Measurements from ENCODE around the gene INS.

INS gene

DNA sequence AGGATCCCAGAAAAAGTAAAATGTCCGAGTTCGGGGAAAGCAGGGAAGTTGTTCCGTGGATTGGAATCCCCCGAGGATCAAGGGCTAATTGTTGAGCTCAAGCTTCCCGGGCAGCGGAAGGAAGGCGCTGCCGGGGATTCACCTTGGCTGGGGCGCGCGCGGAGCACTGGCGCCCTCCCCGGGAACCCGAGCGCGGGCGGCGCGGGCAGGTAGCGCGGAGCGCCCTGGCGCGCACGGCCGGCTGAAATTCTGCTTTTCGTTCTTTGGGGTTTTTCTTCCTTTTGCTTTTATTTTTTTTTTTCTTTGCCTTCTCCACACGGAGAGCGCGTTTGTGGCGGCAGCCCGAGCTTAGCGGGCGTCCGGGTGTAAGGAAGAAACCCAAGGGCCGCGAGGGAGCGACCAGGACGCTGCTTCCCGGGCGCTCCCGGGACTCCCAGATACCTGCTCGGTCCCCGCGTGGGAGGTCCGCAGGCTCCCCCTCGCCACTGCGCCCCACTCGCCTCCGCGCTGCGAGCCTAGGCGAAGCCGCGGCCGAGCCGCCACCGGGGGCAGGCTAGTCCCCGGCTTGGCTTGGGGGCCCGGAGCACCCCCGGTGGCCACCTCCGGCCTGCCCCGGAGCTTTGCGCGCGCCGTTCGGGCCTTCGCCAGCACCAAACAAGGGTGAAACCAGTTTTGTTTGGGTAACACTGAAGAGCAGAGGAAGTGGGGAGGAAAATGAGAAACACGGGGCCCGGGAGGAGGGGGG lies 17.0 kb downstream of the INS start:
- peak; percentile 86 for DNase-seq

DNA sequence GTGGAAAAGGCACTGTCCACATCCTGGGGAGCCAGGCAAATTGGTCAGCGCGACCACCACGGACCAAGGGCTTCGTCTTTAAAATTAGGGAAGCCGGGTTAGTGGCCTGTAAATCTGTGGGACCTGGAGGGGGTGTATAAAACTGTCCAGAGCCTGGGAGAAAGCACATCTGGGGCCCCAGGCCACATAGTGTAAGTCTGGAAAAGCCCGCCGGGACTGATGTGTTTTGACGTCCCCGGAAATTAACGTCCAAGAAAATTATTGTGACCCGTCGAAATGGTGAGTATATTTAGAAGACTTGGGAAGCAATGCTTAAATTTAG lies 17.6 kb downstream of the INS start:
- DNase-seq: no peak

DNA sequence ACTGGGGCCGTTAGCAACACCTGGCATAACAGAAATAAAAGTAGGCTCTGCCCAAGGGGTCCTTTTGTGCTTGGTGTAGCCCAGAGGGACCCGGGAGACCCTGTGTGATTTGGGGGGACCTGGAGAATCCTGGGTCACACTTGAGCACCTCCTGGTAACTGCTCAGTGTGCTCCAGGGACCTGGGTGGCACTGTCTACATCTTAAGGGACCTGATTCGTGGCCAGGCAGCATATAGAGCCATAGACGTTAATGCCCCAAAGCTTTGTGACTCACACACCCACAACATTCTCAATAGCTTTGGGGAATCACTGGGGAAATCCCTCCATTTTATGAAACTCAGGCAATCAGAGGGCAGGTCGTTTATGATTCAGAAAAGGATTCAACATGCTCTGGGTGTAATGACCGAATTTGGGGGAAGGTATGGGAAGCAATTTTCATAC lies 18.2 kb downstream of the INS start:
- DNase-seq: no peak

DNA sequence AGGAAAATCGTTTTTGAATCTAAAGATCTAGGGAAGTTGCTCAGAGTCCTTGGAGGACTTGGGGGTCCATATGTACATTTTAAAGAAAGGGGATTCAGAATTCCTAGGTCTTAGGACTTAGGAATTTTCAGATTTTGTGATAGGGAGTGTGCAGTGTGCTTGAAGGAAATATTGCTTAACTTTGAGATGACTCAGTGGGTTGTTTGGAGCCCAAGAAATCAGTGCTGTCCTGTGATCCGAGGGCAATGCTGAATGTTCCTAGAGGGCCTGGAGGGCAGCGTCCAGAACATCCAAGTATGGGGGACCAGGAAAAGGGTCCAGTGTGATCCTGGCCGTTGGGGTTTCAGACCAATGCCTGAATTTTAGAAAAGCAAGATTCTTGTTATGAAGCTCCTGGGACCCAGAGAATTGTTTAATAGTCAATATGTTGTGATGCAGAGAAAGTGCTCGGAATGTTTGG lies 18.7 kb downstream of the INS start:
- no peak for DNase-seq

DNA sequence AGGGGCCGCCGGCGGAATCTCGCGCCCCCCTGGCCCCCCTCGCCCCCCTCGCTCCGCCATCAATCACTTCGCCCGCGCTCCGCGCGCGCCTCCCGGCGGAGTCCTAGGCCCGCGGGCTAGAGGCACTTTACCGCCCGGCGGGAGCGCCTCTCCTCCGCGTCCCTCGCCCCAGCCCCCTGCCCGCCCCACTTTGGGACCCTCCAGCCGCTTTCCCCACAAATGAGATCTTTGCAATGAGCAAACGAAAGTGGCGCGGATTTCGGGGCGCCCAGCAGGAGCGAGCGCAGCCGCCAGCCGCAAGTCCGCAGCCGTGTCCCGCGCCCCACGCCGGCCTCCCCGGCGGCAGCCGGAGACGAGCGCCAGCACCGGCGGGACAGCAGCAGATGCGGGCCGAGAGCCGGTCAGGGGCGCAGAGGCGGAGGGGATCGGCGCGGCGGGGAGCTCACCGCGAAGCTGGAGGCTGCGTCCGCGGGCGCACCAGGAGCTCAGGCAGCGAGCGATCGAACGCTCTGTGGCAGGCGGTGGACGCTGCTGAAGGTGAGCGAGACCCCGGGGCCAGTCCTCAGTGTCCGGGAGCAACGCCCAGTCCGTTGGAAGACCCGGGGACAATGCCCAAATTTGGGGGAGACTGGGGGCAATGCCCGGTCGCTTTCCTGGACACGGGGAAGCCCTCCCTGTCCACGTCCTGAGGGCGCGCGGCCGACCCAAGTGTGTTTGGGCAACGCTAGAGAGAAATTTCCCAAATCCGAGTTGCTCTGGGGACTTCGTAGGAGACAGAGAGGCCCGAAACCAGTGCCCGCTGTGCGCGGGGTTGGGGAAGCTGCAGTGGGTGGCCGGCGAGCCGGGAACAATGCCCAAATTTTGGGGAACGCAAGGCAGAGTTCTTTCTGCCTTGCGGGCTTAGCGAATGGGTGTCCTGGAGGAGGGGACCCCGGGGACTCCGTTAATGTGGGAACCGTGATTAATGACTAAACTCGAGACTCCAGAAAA lies 20.3 kb downstream of the INS start:
- DNase-seq: peak; percentile 84

DNA sequence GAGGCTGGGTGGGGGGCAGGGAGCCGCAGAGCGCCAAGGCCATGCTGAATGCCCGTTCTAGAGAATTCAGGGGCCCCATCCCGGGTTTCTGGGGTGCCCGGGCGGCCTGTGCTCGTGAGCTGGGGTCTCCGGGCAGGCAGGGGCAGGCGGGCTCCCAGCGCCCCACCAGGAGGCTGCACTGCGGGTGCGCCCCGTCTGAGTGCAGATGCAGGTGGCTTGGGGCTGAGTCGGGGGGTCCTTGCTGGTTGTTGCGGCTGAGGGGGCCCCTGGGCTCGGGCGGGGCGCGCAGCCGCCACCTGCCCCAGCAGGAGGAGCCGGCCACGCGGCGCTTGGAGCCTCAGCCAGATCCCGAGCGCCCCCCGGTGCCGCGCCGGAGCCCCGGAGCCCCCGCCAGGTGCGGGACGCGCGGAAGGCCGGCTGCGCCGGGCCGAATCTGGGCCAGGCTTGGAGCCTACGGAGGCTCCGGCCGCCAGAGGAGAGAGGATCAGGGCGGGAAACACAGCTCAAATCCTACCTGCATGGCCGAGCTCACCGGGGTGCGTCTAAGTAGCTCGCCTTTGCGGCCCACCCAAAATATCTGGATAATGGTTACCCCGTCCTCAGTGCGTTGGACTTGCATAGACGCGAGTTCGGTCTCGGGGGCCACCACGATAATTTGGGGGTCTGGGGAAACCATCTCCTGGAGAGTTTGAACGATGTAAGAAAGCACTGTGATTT lies 21.2 kb downstream of the INS start:
- DNase-seq: peak; percentile 81

DNA sequence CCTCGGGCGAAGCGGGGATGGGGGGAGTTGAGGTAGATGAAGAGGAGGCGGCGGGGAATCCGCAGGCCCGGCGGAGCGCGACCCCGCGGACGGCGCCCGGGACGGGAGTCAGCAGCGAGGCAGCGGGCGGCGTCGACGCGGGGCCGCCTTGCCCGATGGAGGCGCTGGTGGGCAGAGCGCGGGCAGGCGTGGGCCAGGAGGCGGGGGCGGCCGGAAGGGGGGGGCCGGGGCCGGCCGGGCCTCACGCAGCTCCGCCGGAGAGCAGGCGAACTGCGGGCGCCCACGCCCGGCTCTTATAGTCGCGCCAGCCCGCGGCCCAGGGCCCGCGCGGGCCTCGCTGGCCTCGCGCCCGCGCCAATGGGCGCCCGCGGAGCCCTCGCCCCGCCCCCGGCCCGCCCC lies 21.9 kb downstream of the INS start, which contains the start of gene IGF2:
Gene IGF2, minus strand, starts transcription at position 267 of the 399 bp plus-strand sequence. CDS start 3,866 bp downstream, outside the sequence.
- no peak for DNase-seq

DNA sequence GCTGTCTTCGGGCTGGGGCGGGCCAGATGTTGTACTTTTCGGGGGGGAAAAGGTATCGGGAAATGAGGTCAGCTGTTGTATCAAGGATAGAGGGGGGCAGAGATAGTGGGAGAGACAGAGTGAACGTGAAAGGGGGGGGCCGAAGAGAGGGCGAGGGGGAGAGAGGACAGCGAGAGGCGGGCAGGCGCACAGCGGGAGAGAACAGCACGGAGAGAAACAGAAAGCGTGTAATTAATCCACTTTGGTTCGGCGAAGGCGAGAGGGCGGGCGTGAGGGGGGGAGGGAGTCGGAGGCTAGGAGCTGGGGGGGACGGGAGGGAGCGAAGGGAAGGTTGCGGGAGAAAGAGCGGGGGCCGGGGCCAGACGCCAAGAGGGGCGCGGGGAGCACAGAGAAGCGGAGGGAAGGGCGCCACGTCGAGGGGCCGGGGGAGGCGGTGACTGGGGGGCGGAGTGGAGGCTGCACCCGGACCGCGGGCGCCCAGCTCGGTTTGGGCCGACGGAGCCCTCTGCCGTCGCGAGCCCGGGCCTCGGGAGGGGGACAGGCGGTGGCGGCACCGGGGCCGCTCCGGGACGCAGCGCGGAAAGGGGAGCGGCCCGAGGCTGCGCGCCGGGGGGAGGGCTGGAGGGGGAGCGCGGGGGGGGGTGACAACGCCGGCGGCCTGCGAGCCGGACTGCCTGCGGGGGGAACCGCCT lies 22.4 kb downstream of the INS start:
- DNase-seq: no peak

DNA sequence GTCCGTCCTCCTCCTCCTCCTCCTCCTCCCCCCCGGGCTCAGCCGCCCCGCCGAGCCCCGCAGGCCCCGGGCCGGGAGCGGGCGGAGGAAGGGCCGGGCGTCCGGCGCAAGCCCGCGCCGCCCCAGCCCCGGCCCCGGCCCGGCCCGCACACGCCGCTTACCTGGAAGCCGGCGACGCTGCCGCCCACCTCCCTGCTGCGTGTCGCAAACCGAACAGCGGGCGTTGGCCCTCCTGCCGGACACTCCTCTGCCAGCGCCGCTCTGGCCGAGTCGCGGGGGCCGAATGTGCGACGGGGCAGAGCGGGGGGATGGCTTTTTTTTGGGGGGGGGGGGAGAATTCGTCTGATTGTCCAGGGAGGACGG lies 23.0 kb downstream of the INS start:
- DNase-seq: no peak

DNA sequence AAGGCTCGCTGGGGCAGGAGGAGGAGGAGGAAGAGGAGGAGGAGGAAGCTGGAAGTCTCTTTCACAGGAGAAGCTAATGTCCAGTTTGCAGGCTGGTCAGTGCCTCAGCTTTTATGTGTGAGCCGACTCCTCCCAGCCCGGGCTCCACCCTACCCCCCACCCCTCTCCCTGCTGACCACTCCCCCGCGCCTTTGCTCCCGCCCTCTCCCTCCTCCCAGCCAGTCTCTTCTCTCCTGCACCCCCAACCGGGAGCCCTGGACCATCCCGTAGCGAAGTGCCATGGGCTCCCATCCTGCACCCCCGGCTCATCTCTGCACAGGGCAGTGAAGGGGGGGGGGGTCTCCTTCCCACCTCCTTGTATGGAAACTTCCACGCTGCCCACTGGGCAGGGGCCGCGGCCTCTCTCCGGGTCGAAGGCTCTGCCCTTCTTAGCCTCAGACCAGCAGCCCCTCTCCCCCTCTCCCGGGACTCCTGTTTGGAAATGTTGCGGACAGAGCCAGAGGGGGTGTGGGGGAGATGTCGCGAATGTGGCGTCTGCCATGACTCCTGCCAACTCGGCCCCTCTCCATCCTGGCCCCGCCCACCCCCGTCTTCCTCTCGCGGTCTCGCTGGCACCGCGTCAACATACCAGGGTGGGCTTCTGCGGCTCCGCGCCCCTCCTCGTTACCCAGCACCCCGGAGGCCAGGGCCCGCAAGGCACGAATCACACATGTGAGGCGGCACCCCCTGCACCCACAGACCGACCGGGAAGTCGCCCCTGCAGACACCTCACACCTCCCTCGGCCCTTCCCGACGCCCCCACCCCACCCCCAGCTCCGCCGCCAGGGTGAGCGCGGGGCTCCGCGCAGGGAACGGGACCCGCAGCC lies 23.6 kb downstream of the INS start:
- DNase-seq: peak; percentile 85

DNA sequence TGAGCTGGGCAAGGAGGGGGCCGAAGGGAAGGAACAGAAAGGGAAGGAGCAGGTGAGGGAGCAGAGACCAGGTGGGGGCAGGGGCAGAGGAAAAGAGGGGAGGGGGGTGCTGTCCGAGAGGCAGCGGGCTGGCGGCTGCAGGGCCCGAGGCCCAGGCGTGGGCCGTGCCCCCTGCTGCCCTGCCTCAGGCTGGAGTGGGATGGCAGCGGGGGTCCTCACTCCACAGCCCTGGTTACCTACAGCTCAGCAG lies 24.1 kb downstream of the INS start:
- no peak for DNase-seq

DNA sequence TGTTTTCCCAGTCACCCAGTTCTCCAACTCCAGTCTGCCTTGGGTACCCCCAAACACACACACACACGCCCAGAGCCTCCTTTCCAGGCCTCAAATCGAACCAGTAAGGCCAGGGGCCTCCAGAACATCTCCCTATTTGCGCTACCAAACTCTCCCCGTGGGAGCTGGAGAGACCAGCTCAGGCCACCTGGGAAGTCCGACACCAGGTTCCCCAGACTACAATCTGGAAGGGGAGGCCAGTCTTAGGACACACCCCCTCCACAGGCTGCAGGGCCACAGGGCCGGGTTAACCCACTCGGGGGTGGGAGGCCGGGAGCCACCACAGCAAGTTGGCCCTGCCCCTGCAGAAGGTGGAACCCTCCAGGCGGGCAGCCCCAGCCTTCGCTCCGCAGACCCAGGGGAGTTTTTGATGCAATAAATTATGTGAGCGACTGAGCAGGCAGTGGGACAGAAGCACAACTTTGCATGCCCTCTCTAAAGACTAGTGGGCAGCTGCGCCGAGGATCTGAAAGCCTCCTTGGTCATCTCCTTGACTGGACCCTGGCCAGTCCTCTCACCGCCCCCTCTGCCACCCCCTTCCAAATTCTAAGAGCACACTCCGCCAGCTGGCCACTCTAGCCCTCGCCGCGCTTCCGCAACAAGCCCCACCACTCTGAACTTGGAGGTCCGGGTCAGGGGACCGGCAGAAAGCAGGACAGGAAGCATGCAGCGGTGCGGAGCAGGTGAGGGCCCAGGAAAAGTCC lies 24.6 kb downstream of the INS start:
- peak; percentile 36 for DNase-seq

DNA sequence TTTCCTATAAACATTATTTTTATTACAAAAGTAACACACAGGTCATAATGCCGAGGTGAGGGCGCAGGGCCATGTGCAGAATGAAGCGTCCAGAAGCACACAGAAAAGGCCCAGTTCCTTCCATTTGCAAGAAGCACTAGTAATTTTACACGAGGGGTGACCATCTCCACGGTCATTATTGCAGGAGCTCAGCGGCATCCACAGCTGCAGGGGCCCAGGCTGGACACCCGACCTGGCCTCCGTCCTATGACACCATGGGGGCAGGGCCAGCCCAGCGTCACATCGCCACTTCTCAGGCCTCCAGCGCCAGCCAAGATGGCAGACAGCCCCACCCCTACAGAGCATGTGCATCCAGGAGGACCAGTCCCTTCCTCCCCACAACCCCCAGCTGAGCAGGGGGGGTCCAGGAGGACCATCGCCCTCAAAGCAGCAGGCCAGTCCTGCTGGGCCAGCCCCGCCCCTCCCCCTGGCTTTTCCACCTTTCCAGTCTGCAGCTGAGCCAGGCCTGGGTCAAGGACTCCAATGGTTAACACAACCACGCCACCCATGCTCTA lies 25.3 kb downstream of the INS start:
- DNase-seq: peak; percentile 38

DNA sequence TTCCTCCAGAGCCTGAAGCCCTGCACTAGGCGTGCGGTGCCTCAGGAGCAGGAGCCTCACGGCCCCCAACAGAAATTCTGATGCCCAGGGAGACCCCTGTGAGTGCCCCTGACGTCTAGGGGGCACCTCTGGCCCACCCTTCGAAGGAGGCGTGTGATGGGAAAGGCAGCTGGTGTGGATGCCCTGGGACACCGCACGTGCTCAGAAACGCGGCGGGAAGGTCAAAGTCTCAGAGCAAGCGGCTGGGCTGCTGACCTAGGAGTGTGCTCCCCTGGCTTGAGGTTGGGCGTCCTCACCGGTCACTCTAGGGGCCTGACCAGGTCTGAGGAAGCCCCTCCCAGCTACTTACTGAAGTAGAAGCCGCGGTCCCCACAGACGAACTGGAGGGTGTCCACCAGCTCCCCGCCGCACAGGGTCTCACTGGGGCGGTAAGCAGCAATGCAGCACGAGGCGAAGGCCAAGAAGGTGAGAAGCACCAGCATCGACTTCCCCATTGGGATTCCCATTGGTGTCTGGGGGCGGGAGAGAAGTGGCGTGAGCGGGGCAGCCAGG lies 25.9 kb downstream of the INS start:
- no peak for DNase-seq

DNA sequence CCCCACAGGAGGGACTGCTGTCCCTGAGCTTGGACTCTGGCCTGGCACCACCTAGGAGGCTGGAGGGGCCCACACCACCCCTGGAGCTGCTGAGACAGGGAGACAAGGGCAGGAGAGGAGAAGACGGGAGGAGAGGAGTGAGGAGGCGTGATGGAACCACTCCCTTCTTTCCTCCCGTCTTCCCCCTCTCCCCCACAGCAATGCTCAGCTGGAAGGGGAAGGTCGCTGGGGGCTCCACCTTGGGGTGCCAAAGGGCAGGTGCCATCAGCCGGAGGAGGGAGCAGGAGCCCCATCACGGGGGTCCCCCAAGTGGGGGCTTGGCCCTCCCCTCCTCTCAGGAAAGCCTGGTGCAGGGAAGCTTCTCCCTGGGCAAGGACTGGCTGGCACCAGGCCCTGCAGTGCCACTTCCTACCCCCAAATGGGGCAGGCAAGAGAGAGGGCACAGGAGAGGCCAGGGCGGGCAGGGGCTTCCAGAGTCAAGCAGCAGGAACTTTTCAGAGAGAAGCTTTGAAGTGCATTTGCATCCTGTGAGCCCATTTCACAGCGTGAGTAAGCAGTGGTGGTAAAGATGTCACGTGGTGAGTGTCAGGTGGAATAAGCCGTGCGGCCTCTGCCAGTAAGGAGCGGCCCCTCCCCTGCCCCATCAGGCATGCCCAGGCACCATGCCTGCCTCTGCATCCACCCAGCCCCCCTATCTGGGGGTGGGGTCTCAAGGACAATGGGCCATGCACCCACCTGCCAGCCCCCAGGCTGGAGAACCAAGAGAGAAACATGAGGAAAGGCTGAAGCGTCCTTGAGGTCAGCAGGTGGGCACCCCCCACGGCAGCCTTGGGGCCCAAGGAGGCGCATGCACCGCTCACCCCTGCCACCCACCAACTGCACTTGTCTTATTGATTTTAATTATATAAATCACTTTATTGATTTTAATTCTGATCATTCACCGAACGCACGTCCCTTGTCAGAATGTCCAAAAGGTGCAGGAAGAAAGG lies 26.7 kb downstream of the INS start:
- DNase-seq: no peak

DNA sequence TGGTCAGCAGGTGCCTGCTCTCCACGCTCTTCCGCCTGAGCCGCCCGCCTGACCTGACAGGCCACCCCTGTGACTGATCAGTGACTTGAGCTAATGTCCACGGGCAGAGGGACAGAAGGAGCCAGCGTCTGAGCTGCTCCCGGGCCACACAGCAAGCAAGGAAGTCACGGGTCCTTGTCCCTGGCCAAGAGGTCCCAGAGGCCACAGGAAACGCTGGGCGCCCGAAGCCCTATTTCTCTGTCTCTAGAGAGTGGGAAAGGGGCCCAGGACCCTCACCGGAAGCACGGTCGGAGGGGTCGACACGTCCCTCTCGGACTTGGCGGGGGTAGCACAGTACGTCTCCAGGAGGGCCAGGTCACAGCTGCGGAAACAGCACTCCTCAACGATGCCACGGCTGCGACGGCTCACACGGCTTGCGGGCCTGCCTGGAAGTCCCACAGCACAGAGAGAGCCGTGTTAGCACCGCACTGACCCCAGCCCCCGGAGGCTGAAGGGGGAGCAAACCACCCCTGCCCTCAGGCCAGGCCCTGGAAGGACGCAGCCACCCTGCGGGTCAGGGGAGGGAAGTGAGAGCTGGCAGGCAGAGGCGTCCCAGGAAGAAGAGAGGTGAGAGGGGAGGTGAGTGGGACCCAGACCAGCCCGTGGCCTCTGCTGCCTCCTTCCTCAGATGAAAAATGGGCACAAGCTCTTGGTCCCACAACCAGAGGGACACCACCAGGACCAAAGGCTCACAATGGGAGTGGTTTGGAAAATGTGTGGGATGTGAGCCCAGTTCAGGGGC lies 27.6 kb downstream of the INS start:
- DNase-seq: no peak

DNA sequence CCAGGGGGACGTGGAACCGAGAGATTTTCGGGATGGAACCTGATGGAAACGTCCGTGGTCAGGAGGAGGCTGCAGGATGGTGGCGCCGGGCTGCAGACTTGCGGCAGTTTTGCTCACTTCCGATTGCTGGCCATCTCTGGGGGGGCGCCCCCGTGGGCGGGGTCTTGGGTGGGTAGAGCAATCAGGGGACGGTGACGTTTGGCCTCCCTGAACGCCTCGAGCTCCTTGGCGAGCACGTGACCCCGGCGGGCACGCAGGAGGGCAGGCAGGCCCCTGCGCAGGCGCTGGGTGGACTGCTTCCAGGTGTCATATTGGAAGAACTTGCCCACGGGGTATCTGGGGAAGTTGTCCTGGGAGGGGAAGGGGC lies 28.2 kb downstream of the INS start:
- DNase-seq: peak; percentile 48

DNA sequence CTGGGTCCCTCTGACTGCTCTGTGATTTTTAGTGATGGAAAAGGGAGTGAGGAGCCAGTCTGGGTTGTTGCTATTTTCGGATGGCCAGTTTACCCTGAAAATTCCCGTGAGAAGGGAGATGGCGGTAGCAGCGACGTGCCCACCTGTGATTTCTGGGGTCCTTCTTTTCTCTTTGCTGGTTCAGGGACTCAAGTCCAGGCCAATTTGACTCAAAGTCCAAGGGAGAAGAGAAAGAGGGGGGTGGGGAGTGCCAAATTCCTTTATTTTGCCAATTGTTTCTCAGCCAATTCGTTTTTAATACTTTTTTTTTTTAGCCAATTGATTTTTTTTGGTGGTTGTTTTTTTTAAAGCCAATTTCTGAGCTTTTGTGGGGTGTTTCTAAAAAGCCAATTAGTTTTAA lies 28.8 kb downstream of the INS start:
- DNase-seq: no peak
